ENCODE data around the gene MARK3. TPM values are rescaled to one million over a fixed set of nuclear protein-coding genes. Genes with fewer than 3 reads are reported as not detected.
A peak's percentile ranks its signal among the peaks of the same experiment; 100 is the strongest.

MARK3 gene
- total and polyA plus RNA-seq, 2 of the 13 experiments (the other 11 are each of a cell fraction or from before 2014, with no cell fraction given), result 47.7 to 56.6 TPM

- peak; percentile 51 for TF ChIP-seq PATZ1 (CRISPR knock-in tag; IDR thresholded peaks at IDR 0.05)
- no peak for TF ChIP-seq MAZ (IDR thresholded peaks at IDR 0.05; ENCODE audit: borderline replicate concordance, low read depth, low read length)
- 0 out of 2 replicates have a peak, but pooled peaks have one; percentile 25 for TF ChIP-seq MAZ (CRISPR knock-in tag; IDR thresholded peaks at IDR 0.05; ENCODE audit: low read depth)
- TF ChIP-seq RFX1 (IDR thresholded peaks at IDR 0.05), result 0 out of 2 replicates have a peak, but pooled peaks have one; percentile 11
- TF ChIP-seq SP5 (CRISPR knock-in tag; IDR thresholded peaks at IDR 0.05; ENCODE audit: borderline replicate concordance, low read depth), result peak; percentile 17; the same call in 1 of the 2 replicates
- TF ChIP-seq ZNF580 (CRISPR knock-in tag; IDR thresholded peaks at IDR 0.05; ENCODE audit: borderline replicate concordance, low read depth), result no peak
- no peak for TF ChIP-seq RORA (CRISPR knock-in tag; IDR thresholded peaks at IDR 0.05)
- 0 out of 2 replicates have a peak, but pooled peaks have one; percentile 20 for TF ChIP-seq ZFAT (CRISPR knock-in tag; conservative IDR thresholded peaks at IDR 0.05)
- no peak for TF ChIP-seq TAF15 (IDR thresholded peaks at IDR 0.05; ENCODE audit: low read depth, low read length, poor library complexity, severe bottlenecking)
- no peak for TF ChIP-seq SP140L (CRISPR knock-in tag; IDR thresholded peaks at IDR 0.05; ENCODE audit: borderline replicate concordance)
- TF ChIP-seq ZNF142 (CRISPR knock-in tag; IDR thresholded peaks at IDR 0.05), result 0 out of 2 replicates have a peak, but pooled peaks have one; percentile 27
- peak; percentile 67; the same call in 1 of the 2 replicates for TF ChIP-seq HBP1 (CRISPR knock-in tag; IDR thresholded peaks at IDR 0.05; ENCODE audit: low read depth)
- TF ChIP-seq ZNF574 (CRISPR knock-in tag; IDR thresholded peaks at IDR 0.05), result peak; percentile 57
- TF ChIP-seq ZFP36L2 (CRISPR knock-in tag; IDR thresholded peaks at IDR 0.05), result no peak
- 0 out of 2 replicates have a peak, but pooled peaks have one; percentile 30 for TF ChIP-seq KMT2B (CRISPR knock-in tag; IDR thresholded peaks at IDR 0.05)
Observed at GRCh38 chr14:103528587-103529382, 143.6 kb downstream of the MARK3 start, which contains the start of gene TRMT61A (continued).
